ENCODE results near the gene GALR1.

GRCh38 chr18:77314511-77314910, 64.9 kb downstream of the GALR1 start:
- TF ChIP-seq CTCF (IDR thresholded peaks at IDR 0.05; ENCODE audit: low read length), result no peak
- no peak for TF ChIP-seq EZH2 (optimal IDR thresholded peaks at IDR 0.05; ENCODE audit: low read depth, low read length)
- TF ChIP-seq EZH2phosphoT487 (IDR thresholded peaks at IDR 0.05; ENCODE audit: low read length), result no peak
